Measurements from ENCODE around the gene CPA5.

CPA5 gene

DNA sequence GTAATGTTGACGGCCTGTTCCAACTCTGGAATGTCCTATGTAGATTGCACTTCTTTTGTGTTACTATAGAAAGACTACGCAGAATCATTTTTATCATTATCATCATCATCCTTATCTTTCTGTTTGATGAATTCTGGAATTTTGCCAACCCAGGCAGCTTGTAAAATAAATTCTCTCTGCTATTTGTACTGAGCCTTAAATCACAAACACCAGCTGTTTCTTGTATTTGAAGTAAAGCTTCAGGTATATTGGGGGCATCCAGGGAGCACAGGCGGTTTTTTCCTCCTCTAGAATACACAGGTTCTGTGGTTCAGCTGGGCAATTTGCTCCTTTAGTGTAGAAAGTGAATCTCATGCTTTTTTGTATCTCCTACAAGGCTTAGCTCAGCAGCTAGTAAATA is 14.9 kb upstream of the CPA5 start:
- TF ChIP-seq, protein P1, sequence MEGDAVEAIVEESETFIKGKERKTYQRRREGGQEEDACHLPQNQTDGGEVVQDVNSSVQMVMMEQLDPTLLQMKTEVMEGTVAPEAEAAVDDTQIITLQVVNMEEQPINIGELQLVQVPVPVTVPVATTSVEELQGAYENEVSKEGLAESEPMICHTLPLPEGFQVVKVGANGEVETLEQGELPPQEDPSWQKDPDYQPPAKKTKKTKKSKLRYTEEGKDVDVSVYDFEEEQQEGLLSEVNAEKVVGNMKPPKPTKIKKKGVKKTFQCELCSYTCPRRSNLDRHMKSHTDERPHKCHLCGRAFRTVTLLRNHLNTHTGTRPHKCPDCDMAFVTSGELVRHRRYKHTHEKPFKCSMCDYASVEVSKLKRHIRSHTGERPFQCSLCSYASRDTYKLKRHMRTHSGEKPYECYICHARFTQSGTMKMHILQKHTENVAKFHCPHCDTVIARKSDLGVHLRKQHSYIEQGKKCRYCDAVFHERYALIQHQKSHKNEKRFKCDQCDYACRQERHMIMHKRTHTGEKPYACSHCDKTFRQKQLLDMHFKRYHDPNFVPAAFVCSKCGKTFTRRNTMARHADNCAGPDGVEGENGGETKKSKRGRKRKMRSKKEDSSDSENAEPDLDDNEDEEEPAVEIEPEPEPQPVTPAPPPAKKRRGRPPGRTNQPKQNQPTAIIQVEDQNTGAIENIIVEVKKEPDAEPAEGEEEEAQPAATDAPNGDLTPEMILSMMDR (IDR thresholded peaks at IDR 0.05; ENCODE audit: control extremely low read depth, extremely low read depth, low read depth, missing control alignments), result no peak
- ChIA-PET CTCF (interaction anchor here (1.6 kb wide), 2 partner anchors 9 to 115 kb away, joined by 3 to 4 read pairs; no protein-coding TSS in a partner anchor), POLR2A (no interaction called here)
- no peak for DNase-seq (ENCODE audit: extremely low spot score)

DNA sequence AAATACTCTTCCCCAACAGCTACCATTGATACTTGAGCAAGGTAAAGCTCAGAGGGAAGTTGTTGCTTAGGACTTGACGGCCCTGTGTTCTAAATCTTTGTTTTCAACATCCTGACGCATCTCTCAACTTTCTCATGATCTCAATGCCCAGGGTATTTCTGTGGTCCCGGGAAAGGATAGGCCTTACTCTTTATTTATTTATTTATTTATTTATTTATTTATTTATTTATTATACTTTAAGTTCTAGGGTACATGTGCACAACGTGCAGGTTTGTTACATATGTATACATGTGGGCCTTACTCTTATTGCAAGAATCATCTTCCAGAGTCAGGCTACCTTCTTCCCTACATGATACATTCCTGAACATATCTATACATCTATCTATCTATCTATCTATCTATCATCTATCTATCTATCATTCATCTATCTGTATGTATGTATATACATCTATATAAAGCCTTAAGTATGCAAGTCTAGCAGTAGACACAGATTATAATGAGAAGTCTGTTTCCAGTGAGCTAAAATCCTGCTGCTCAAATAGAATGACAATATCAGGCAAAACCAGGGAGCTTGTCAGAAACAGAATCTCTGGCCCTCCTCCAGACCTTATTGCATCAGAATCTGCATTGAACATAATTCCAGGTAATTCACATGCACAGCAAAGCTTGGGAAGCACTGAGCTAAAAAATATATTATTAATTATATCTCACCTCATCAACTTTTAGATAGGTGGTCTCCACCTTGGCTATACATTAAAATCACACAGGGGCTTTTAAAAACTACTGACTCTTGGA is 12.2 kb upstream of the CPA5 start:
- ChIA-PET CTCF (interaction anchor here (1.4 to 2.0 kb wide), 5 partner anchors 7 to 86 kb away, joined by 3 to 9 read pairs (median 3); partner anchors contain the start of gene CPA5), POLR2A (no interaction called here)
- TF ChIP-seq, protein P1 (IDR thresholded peaks at IDR 0.05; ENCODE audit: control extremely low read depth, extremely low read depth, low read depth, missing control alignments), result no peak
- DNase-seq (ENCODE audit: extremely low spot score), result no peak

DNA sequence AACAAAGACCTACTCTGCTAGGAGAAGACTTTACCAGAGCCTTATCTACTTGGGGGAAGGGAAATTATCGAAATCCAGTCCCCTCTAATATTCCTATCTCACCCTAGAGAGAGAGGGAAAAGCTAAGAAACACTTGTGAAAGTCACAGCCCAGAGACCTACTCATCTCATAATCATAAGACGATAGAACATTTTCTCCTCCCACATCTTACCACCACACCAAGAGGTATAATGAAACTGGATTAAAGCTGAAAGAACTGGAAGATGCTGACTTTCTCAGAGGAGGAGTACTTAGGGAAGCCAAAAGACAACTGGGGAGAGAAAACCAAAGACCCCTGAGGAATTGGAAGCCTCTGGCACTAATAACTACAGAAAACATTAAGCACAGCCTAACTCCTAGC is 10.8 kb upstream of the CPA5 start:
- TF ChIP-seq, protein P1 (IDR thresholded peaks at IDR 0.05; ENCODE audit: control extremely low read depth, extremely low read depth, low read depth, missing control alignments), result no peak
- CTCF ChIA-PET, result interaction anchor here (1.6 to 1.8 kb wide), 2 partner anchors 9 to 41 kb away, joined by 3 to 4 read pairs; partner anchors contain the start of gene CPA4
- no peak for DNase-seq (ENCODE audit: extremely low spot score)
- POLR2A ChIA-PET, result no interaction called here

DNA sequence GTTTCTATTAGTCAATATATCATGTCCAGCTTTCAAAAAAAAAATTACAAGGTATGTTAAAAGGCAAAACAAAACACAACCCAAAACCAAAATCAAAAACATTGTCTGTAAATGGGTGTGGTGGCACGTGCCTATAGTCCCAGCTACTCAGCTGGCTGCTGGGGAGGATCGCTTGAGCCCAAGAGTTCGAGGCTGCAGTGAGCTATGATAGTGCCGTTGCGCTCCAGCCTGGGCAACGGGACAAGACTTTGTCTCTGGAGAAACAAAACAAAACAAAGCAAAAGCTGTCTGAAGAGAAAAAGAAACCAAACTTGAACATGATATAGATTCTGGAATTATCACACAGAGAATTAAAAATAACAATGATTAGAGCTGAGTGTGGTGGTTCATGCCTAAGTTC is 10.3 kb upstream of the CPA5 start:
- ChIA-PET POLR2A (no interaction called here), CTCF (interaction anchor here (1.6 to 1.8 kb wide), 2 partner anchors 9 to 41 kb away, joined by 3 to 4 read pairs; partner anchors contain the start of gene CPA4)
- TF ChIP-seq, protein P1 (IDR thresholded peaks at IDR 0.05; ENCODE audit: control extremely low read depth, extremely low read depth, low read depth, missing control alignments), result no peak
- no peak for DNase-seq (ENCODE audit: extremely low spot score)

DNA sequence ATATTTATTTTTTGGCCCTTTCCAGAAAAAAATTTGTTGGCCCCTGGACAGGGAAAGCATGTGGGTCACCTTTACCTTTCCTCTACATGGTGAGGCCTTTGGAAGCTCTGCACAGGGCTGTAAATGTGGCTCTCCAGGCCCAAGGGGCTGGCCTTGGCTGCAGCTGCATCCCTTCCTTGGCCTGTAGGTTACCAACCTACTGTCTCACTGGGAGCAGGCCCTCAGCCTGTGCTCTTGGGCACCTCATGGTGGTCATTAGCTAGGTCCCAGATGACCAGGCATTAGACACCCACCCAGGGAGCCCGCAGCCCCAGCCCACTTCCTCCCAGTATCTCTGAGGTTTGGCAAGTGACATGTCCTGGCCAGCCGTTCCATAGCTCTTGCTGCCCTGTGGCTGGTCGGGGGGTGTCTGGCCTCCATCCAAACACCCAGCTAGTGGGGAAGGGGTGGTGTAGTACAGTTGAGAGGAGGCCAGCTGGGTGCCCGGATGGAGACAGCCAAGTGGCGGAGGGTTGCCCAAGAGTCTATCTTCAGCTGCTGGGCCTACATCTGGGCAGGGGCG is 7.1 kb upstream of the CPA5 start:
- POLR2A ChIA-PET, result no interaction called here

DNA sequence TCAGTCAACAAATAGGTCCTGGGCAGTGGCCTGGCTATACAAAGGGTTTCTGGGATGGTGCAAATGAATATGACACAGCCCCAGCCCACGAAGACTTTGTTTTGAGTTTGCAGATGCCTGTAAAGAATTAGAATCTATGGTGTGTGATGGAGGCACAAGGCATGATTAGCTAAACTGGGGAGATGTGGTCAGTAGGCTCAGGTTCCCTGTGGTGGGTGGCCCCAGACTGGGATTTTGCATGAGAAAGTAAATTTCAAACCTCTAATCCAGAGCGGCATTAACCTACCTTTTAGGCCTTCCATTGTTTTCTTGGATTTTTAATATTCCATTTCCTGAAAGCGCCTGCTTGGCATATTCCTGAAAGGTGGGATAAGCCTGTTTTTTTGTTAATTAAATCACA is 6.4 kb upstream of the CPA5 start:
- DNase-seq (ENCODE audit: extremely low spot score), result no peak
- TF ChIP-seq, protein P1 (IDR thresholded peaks at IDR 0.05; ENCODE audit: control extremely low read depth, extremely low read depth, low read depth, missing control alignments), result no peak
- CTCF ChIA-PET, result interaction anchor here (1.1 to 1.5 kb wide), 2 partner anchors 8 to 149 kb away, joined by 3 to 4 read pairs; no protein-coding TSS in a partner anchor
- POLR2A ChIA-PET, result no interaction called here

More for the DNA sequence above, 7.1 kb upstream of the CPA5 start:
- TF ChIP-seq, protein P1 (IDR thresholded peaks at IDR 0.05; ENCODE audit: control extremely low read depth, extremely low read depth, low read depth, missing control alignments), result no peak
- no peak for DNase-seq (ENCODE audit: extremely low spot score)
- CTCF ChIA-PET, result interaction anchor here (1.1 kb wide), 1 partner anchor 9 kb away, joined by 3 read pairs; no protein-coding TSS in a partner anchor

Data from GM10248 (cell line).